Measurements from ENCODE around the gene MPDU1. TPM values are rescaled to one million over a fixed set of nuclear protein-coding genes. Genes with fewer than 3 reads are reported as not detected.

Gene MPDU1
- 28.0 TPM for total RNA-seq
- long read RNA-seq, partial matches to known transcripts, result 4 of 13 reads
- long read RNA-seq, other reads (novel, unspliced or antisense), result 3 of 13 reads

DNA sequence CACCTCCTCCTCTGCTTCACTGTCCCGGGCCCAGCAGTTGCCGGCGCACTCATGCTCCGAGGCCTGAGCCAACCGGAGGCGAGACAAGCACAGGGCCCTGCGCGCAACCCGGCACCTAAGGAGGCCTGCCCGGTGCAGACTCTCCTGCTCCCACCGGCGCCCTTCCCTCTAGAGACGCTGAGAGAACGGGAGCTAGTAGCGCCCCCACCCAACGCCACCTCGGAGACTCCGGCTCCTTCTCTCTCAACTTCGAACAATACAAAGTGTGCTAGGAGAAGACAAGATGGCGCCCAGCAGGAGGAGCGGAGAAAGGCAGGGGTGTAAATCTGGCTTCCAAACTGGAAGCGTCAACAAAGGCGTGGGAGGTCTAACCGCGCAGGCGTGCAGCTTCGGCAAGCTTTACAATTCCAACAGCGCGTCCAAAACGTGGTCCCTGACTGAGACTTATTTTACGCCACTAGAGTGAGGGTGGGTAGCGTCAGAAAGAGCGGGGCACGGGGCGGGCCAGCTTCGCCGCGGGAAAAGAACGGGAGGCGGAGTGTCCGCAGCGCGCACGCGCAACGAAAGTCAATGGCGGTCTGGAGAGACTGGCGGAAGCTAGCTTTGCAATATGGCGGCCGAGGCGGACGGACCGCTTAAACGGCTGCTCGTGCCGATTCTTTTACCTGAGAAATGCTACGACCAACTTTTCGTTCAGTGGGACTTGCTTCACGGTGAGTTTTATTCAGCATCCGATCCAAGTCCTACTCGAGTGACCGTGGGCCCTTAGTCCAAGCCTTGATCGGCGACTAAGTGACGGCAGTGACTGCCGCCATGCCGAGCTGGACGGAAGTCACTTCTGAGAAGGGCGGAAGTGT is at the start of gene MPDU1:
MPDU1 (plus strand) TSS at position 600 of the 857 bp plus-strand sequence; CDS start at position 611, 11 bp downstream.
- DNase-seq (peak; percentile 98), ATAC-seq (peak; percentile 88)
- intact Hi-C loops (cut with micrococcal nuclease), result no loop called here

DNA sequence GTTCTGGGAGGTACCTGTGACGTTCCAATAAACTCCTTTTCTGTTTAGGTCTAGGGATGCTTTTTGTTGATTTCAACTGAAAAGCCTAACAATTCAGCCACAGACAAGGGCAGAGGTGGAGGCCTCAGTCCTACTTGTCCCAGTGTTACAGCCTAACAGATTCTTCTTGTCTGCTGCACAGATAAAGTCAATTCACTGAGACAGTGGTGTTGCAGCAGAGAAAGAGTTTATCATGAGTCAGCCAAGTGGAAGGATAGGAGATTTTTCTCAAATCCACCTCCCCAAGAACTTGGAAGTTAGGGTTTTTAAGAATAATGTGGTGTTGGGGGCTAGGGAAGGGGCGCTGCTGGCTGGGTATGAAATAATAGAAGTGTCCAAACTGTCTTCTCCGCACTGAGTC is 45.6 kb upstream of the MPDU1 start:
- intact Hi-C loops (cut with micrococcal nuclease), result no loop called here
- DNase-seq (no peak), ATAC-seq (no peak)

DNA sequence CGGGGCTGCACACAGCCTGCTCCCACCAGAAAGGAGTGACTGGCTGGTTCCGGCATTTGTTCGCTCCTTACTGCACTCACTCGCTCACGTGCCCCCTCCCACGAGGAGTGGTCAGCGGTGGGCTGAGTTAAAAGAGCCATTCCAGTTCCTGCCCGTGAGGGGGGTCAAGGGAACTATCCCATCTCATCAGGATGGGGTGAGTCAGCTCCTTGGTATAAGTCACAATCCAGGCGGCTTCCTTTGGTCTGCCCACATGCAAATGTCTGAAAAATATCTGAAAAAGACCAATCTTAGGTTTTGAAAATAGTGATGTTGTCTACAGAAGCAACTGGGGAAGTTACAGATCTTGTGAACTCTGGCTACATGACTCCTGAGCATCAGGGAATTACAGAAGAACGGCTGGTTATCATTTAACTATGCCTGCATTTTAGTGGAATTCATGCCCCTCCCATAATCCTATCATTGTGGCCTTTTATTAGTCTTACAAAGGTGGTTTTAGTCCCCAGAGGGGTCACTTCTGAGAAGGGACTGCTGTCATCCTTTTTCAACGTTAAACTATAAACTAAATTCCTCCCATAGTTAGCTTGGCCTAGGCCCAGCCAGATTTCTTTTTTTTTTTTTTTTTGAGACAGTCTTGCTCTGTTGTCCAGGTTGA is 44.6 kb upstream of the MPDU1 start:
- DNase-seq (no peak), ATAC-seq (no peak)
- intact Hi-C loops (cut with micrococcal nuclease), result no loop called here

DNA sequence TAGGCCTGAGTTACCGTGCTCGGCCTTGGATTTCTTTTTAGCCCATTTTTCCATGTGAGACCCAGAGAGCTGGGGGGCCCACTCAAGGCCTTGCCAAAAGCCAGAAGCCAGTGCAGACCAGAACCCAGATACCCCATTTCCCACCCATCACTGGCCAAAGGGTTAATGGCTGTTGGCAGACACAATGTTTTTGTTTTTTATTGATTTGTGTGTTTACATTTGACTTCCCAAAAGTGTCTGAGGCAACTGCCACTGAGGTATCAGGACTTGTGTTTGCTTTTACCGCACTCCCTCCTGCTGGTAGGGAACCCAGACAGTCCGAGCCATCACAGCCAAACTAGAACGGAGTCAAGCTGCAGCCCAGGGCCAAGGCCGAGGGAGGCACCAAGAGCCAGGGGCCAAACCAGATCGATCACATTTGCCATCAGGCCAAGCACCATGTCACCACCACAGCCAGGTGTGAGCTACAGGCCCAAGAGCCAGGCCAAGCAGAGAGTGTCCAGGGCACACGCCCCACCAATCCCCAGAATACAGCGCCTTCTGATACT is 42.5 kb upstream of the MPDU1 start:
- intact Hi-C loops (cut with micrococcal nuclease), result no loop called here
- ATAC-seq, result no peak
- no peak for DNase-seq

DNA sequence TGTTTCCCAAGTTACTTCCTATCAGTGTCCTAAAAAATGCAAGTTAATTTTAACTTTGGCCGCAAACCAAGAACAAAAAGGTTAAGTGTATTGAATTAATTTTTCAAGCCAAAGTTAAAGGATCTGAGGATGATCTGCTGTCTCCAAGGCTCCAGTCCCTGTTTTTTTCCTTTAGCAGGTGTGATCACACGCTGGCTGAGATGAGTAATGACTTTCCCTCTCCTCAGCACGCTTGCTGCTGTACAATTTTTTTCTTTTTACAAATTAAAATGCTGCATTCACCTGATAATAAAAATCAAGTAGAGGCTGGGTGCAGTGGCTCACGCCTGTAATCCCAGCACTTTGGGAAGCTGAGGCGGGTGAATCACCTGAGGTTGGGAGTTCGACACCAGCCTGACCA is 38.7 kb upstream of the MPDU1 start:
- intact Hi-C loops (cut with micrococcal nuclease), result no loop called here
- DNase-seq, result no peak
- no peak for ATAC-seq

DNA sequence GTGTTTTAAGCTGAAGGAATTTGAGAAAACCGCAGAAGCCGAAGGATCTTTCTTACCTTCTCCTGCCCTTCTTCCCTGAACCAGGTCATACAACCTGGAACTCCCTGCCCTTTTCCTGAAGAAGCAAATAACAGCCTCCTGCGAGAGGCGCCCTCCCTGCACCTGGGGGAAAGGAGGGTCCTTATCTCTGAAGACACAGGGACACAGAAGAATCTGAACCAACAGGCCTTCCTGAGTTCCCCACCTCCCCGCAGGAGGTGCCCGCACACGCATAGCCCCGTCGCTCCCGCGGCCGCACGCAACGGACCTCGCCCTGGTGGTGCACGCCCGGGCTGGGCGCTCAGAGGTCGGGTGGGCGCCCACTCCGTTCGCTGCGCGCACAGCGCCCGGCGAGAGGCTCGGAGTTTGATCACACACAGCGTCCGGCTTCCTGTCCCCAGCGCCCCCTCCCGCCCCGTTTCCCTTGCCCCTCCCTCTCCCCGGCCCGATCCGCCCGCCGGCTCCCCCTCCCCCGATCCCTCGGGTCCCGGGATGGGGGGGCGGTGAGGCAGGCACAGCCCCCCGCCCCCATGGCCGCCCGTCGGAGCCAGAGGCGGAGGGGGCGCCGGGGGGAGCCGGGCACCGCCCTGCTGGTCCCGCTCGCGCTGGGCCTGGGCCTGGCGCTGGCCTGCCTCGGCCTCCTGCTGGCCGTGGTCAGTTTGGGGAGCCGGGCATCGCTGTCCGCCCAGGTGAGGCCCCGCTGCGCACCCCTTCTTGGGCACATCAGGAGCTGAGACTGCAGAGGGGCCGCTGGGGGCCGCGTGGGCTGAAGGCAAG is 34.9 kb upstream of the MPDU1 start, which contains the start of gene TNFSF12:
TNFSF12 (plus strand) TSS at position 474 of the 816 bp plus-strand sequence; CDS start at position 570, 96 bp downstream.
- peak; percentile 86 for DNase-seq
- ATAC-seq, result peak; percentile 90
- intact Hi-C loops (cut with micrococcal nuclease), result no loop called here

DNA sequence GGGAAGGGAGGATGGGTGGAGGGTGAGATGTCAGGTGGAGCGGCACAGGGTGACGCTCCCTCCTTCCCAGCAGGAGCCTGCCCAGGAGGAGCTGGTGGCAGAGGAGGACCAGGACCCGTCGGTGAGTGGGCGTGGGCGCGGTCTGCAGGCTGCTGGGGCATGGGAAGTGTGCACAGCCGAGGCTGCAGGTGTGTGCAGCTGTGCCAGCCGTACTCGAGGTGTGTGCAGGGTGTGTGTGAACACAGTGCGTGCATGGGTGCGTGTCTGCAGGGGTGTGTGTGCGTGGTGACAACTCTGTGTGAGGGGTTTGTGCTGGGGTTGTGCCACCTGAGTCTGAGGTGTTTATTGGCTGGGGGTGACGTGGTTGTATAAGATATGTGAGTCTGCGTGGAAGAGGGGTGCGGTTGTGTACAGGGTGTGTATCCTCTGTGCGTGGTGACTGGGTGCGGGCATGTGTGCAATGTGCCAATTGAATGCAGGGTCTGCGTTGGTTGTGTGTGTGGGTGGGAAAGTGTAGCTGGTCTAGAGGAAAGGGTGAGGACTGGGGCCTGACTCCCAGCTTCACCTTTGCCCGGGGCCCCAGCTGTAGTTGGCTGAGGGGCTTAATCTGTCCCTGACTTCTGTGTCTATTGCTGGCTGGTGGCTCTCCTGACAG is 34.1 kb upstream of the MPDU1 start:
- intact Hi-C loops (cut with micrococcal nuclease), result no loop called here
- ATAC-seq, result peak; percentile 61
- DNase-seq, result no peak

DNA sequence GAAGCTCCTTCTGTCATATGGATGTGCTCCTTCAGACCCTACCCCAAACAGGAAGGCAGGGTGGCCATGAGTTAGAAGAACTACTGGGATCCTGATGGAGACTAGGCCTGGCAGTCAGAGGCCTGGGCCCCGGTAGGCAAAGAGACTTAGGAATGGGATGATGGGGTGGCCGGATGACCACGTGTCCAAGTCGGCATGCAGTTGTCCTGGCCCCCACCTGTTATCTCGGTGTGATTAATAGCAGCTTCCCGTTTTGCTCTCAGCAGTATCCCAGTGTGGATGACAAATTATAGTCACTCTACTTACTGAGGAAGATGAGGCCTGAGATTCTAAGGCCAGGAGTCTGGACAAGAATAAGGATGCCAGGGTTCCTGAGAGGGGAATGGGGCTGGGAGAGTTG is 33.3 kb upstream of the MPDU1 start:
- intact Hi-C loops (cut with micrococcal nuclease), result no loop called here
- no peak for ATAC-seq

DNA sequence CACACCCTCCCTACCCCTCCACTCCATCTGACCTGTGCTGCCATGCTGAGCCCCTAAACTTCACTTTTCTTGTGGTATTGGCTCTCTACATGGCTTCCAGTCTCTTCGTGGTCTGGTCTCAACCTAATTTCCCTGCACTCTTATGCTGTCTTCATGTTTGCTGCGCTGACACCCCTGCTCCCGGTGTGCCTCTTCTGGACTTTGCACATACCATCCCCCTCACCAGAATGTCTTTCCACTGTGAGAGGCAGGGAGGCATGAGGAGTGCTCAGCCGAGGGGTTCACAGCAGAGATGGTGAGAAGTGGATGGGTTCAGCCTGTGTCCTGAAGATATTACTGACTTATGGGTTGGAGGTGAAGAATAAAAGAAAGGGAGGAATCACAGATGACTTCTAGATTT is 32.3 kb upstream of the MPDU1 start:
- ATAC-seq (no peak), DNase-seq (no peak)
- intact Hi-C loops (cut with micrococcal nuclease), result no loop called here

More for the DNA sequence above, 33.3 kb upstream of the MPDU1 start:
- no peak for DNase-seq

DNA sequence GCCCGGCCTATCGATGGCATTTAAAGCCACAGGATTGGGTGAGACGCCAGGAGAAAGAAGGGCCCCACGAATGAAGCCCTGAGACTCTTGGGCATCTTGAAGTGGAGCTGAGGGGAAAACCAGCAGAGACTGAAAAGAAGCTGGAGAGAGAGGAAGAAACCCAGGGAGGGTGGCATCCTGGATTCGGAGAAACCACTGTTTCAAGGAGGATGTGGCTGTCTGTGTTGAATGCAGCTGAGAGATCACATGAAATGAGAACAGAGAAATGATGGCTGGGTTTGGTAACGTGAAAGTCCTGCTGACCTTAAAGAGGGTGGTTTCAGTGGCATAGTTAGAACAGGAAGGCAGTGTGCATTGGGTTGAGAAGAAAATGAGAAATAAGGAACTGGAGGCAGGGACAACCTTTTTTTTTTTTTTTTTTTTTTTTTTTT is 31.0 kb upstream of the MPDU1 start:
- intact Hi-C loops (cut with micrococcal nuclease), result no loop called here
- DNase-seq, result no peak
- peak; percentile 13 for ATAC-seq

DNA sequence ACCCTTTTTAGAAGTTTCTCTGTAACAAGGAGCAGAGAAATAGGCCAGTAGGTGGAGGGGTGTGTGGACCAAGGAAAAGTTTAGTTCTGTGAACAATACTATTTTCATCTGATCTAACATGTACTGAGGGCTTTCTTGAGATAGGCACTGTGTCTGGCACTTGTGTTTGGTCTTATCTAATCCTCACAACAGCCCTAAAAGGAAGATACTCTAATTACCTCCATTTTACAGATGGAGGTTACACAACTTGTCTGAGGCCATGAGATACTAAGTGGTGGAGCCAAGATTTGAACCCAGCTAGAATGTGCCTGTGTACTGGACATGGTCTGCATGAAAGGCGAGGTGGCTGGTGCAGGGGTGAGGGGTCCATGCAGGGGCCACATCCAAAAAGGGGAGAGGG is 30.3 kb upstream of the MPDU1 start:
- intact Hi-C loops (cut with micrococcal nuclease), result no loop called here
- no peak for ATAC-seq
- no peak for DNase-seq

DNA sequence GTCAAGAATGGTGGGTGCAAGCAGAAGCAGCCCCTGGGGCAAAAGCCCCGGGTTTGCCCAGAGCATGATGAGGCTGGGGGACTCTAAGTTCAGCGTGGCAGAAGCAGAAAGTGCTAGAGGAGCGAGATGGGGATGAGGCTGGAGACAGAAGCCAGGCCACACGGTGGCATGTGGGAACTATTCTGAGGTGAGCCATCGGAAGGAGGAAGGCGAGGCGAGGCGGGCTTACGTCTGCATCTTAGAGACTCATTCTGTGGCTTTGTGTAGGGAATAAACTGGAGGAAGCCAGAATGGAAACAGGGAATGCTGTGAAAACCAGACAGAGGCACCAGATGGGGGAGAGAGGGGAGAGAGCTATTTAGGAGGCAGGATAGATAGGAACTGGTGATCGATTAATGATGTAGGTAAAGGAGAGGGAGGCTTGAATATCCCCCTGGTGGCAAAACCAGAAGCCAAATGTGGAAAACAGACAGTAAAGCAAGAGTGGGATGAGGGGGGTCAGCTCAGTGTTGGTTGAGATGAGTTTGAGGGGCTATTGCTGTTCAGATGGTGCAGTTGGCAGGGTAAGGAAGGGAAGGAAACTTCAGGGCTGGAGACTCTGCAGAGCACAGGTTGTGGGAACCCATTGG is 28.2 kb upstream of the MPDU1 start:
- intact Hi-C loops (cut with micrococcal nuclease), result no loop called here
- ATAC-seq (no peak), DNase-seq (no peak)

DNA sequence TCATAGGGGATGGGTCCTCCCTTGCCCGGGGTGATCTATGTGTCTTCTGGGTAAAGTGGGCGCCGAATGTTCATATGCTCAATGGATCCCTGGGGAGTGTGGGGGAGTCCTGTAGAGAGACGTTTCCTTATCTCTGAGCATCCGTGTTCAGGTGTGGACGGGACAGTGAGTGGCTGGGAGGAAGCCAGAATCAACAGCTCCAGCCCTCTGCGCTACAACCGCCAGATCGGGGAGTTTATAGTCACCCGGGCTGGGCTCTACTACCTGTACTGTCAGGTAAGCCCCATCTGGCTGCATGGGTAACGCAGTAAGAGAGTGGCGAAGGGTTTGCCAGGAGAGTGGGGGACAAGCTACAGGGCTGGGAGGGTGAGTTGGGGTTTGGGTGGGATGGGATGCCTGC is 27.0 kb upstream of the MPDU1 start:
- intact Hi-C loops (cut with micrococcal nuclease), result no loop called here
- ATAC-seq (no peak), DNase-seq (no peak)

DNA sequence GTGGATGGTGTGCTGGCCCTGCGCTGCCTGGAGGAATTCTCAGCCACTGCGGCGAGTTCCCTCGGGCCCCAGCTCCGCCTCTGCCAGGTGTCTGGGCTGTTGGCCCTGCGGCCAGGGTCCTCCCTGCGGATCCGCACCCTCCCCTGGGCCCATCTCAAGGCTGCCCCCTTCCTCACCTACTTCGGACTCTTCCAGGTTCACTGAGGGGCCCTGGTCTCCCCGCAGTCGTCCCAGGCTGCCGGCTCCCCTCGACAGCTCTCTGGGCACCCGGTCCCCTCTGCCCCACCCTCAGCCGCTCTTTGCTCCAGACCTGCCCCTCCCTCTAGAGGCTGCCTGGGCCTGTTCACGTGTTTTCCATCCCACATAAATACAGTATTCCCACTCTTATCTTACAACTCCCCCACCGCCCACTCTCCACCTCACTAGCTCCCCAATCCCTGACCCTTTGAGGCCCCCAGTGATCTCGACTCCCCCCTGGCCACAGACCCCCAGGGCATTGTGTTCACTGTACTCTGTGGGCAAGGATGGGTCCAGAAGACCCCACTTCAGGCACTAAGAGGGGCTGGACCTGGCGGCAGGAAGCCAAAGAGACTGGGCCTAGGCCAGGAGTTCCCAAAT is 26.4 kb upstream of the MPDU1 start:
- no peak for ATAC-seq
- DNase-seq, result peak; percentile 46
- intact Hi-C loops (cut with micrococcal nuclease), result no loop called here

DNA sequence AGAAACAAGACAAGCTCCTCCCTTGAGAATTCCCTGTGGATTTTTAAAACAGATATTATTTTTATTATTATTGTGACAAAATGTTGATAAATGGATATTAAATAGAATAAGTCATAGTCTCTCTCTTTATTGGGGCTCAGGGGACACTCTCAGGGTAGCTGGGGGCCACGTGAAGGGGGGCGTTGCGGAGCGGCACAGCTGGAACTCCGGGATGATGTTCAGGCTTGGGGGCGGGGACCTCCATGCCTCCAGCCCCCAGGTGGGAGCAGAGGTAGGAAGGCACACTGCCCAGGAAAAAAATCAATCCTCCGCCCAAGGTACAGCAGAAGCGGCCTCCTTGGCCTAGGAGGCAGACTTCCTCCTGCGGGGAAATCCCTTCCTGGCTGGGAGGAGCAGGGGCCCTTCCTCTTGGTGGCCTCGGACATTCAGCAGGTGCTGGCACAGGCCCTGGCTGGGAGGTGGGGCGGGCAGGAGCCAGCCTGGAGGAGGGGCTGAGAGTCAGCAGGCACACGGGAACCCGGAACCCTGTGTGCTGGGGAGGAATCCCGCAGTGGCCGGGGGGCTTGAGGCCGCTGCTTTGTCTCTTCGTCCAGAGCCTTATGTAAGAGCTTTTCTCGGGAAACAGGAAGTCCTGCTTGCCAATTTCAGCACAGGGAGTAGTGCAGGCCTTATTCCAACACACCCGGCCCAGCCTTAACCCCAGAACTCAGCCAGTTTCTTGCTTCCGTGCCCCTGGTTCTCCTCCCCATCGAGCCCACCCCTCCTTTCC is 25.7 kb upstream of the MPDU1 start:
- ATAC-seq, result peak; percentile 63
- intact Hi-C loops (cut with micrococcal nuclease), result no loop called here
- DNase-seq, result peak; percentile 91

DNA sequence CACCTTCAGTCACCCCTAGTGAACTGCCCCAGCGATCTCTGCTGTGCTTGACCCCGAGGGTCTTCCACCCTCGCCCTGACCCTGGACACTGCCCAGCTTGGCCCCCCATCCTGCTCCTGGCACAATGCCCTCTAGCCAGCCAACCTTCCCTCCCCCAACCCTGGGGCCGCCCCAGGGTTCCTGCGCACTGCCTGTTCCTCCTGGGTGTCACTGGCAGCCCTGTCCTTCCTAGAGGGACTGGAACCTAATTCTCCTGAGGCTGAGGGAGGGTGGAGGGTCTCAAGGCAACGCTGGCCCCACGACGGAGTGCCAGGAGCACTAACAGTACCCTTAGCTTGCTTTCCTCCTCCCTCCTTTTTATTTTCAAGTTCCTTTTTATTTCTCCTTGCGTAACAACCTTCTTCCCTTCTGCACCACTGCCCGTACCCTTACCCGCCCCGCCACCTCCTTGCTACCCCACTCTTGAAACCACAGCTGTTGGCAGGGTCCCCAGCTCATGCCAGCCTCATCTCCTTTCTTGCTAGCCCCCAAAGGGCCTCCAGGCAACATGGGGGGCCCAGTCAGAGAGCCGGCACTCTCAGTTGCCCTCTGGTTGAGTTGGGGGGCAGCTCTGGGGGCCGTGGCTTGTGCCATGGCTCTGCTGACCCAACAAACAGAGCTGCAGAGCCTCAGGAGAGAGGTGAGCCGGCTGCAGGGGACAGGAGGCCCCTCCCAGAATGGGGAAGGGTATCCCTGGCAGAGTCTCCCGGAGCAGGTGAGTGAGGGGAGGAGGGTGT is 24.9 kb upstream of the MPDU1 start, which contains the start of gene TNFSF13:
TNFSF13 (plus strand) TSS at position 207 of the 776 bp plus-strand sequence; CDS start at position 497, 290 bp downstream.
- peak; percentile 73 for DNase-seq
- intact Hi-C loops (cut with micrococcal nuclease), result no loop called here
- ATAC-seq, result peak; percentile 21
